Measurements from ENCODE around the gene DHCR24. TPM values are rescaled to one million over a fixed set of nuclear protein-coding genes. Genes with fewer than 3 reads are reported as not detected.
A peak's percentile ranks its signal among the peaks of the same experiment; 100 is the strongest.

DHCR24 gene
- total RNA-seq, 2 donors from 2014 or later: 27.4 to 78.7 TPM

DNA sequence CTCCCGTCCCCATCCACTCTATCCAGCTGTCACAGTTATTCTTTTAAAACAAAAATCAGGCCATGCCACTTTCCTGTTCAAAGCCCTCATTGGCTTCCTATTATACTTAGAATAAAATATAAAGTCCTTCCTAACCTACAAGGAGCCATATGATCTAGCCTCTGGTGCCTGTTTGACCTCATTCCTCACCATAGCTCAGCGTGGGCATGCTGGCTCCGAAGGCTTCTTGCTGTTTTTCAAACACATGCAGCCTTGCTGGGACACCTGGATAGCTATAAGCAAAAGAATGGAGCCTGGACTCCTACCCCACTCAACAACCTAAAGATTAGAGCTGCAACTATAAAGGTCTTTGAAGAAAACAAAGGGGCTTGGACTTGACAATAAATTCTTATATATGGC is 23.7 kb downstream of the DHCR24 start:
- Mint-ChIP-seq H3K27ac (no peak overlapping the region), H3K36me3 (ENCODE audit: low read depth) (peaks cover 78% of the 10 kb centered on the region)

DNA sequence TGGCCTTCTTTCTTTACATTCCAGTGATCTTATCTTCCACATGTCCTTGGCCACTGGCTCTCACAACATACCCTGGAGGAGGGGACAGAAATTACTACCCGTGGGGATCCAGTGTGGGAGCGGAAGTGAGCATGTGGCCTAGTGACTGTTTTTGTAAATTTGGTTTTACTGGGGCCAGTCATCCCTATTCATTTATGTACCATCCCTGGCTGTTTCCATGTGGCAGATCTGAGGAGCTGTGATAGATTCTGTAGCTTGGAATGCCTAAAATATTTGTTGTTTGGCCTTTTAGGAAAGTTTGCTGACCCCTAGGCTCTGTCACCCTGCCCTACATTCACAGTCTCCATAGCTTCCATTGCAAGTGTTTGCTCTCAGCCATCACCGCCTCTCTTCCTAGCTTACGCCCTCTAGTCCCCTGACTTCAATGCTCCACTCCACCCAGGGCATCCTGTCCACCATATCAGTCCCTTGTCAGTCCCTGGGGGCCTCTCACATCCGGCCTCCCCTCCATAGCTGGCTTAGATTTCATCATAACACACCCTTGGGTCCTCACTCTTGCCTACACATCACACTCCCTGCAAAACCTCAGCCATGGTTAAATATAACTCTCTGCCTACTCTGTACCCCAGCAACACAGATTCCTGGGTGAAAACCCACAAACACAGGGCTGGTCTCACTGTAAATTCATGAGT is 25.8 kb downstream of the DHCR24 start:
- Mint-ChIP-seq H3K4me3 (no peak overlapping the region), H3K4me1 (no peaks in the 10 kb centered on the region), H3K27me3 (no peaks in the 10 kb centered on the region), H3K9me3 (no peaks in the 10 kb centered on the region), H3K27ac (peak overlapping the region; percentile 26), H3K36me3 (ENCODE audit: low read depth) (peaks cover 69% of the 10 kb centered on the region)
- ATAC-seq (replicated peaks): no peak

More for the DNA sequence above, 23.7 kb downstream of the DHCR24 start:
- Mint-ChIP-seq H3K4me1 (no peaks in the 10 kb centered on the region), H3K9me3 (no peaks in the 10 kb centered on the region), H3K4me3 (no peak overlapping the region), H3K27me3 (no peaks in the 10 kb centered on the region)
- ATAC-seq (replicated peaks): no peak

DNA sequence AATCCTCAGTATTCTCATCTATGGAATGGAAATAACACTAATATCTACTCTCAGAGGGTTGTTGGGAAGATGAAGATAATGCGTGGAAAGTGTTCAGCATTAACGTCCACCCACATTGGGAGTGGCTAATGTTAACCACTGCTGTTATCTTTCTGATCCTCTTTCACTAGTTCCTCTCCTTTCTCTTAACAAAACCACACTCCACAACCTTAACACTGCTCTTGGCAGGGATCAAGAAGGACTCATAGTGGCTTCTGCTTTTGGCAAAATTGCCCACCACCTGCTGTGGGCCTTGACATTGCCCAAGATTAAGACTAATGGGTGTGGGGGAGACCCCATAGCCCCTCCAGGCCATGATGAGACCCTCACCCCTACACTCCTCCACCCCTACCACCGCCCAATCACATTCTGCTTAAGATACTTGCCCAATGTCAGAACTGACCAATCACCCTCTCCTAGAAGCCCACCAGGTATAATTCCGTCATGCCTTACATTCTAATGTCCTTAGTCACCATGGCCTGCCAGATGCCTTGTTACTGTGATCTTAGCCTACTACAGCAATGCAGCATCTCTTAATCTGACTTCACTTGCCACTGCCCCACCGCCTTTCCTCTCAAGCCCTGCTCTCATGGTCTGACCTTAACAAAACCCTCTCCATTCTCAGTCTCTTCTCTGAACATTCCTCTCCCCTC is 27.1 kb downstream of the DHCR24 start:
- Mint-ChIP-seq H3K27ac (peak overlapping the region; percentile 2), H3K36me3 (ENCODE audit: low read depth) (peaks cover 65% of the 10 kb centered on the region)
- ATAC-seq (replicated peaks): no peak

DNA sequence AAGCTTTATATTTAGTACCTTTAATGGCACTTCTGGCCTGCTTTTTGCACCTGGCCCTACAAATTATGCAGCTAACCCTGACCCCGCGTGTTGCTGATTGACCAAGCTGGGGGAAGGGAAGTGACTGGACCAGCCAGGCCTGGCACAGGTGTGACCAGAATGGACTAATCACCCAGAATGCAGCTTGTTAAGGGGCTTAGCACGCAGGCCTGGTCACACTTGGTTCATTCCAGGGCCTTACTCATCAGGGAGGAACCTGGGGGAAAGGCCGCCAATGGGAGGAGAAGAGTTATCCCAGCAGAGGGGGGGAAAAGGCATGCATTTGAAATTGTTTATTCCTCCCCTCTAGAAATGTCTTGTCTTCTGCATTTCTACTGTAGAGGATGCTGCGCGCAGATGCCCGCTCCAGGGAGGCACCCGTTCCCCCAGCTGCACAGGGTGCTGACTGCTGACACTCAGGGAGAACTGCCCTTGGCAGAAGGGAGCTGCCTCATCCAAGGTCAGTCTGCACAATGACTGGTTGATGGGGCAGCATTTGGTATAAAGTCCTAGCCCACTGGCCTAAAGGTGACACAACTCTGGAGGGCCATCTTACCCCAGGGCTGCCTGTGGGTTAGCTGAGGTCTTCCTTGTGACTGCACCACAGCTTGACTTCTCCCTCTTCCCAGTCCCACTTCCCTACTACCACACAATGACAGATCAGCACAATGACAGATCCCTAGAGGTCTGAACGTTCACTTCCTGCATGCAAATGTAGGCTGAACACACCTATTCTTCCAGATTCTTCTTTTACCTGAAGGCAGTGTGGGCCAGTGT is 29.0 kb downstream of the DHCR24 start:
- no peak overlapping the region for H3K4me3 Mint-ChIP-seq
- no peaks in the 10 kb centered on the region for H3K9me3 Mint-ChIP-seq
- ATAC-seq (replicated peaks): no peak
- no peaks in the 10 kb centered on the region for H3K4me1 Mint-ChIP-seq
- peaks cover 66% of the 10 kb centered on the region for H3K36me3 Mint-ChIP-seq (ENCODE audit: low read depth)
- no peaks in the 10 kb centered on the region for H3K27me3 Mint-ChIP-seq
- H3K27ac Mint-ChIP-seq: no peak overlapping the region

More for the DNA sequence above, 27.1 kb downstream of the DHCR24 start:
- Mint-ChIP-seq H3K27me3 (no peaks in the 10 kb centered on the region), H3K4me1 (no peaks in the 10 kb centered on the region), H3K4me3 (no peak overlapping the region), H3K9me3 (no peaks in the 10 kb centered on the region)

DNA sequence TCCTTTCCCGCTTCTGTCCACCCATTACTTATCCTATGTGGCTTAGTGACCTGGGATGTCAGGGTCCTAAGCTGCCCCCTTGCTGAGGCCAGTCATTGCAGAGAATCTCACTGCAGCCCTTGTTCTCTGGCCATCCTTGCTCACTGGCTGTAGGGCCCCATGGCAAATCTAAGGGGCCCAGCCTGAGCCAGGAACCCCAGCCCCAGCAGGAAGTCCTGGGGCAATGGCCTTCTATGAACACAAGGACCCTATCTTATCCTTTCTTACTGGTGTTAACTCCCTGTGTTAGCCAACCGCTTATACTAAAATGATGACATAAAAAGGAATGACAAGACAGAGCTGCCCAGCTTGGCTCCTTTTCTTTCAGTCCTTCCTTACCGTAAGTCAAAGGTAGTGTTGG is 29.9 kb downstream of the DHCR24 start:
- H3K9me3 Mint-ChIP-seq: no peaks in the 10 kb centered on the region
- H3K36me3 Mint-ChIP-seq (ENCODE audit: low read depth): peaks cover 66% of the 10 kb centered on the region

DNA sequence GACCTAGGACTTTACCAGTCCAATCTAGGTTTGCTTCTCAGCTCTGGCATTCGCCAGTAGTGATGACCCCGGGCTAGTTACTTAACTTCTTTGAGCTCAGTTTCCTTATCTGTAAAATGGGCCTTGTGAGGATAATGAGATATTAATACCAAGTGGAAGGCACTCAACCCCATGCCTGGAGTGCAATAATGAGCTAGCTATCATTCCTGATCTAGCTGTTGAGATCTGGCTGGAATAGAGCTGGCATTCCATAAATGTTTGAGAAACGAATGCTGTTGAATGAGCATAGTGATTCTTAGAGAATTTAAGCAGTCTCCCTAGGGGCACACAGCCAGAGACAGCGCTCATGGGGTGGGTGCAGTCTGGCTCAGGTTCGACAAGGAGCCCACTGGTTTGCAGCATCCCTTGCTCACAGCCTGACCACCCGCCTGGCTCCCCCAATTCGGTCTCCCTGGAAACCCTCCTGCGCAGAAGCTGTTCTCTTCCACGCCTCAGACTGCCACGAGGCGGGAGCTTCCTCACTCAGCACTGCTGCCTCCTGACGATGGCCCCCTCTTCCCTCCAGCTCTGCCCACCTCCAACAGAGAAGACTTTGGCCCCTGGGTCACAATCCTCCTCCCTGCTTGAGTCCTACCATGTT is 32.5 kb downstream of the DHCR24 start:
- ATAC-seq (replicated peaks): no peak
- Mint-ChIP-seq H3K27ac (no peak overlapping the region), H3K27me3 (no peaks in the 10 kb centered on the region), H3K4me1 (no peaks in the 10 kb centered on the region), H3K36me3 (ENCODE audit: low read depth) (peaks cover 58% of the 10 kb centered on the region), H3K9me3 (no peaks in the 10 kb centered on the region), H3K4me3 (no peak overlapping the region)

More for the DNA sequence above, 29.9 kb downstream of the DHCR24 start:
- Mint-ChIP-seq H3K4me3 (no peak overlapping the region), H3K4me1 (no peaks in the 10 kb centered on the region), H3K27me3 (no peaks in the 10 kb centered on the region), H3K27ac (no peak overlapping the region)
- ATAC-seq (replicated peaks): no peak

DNA sequence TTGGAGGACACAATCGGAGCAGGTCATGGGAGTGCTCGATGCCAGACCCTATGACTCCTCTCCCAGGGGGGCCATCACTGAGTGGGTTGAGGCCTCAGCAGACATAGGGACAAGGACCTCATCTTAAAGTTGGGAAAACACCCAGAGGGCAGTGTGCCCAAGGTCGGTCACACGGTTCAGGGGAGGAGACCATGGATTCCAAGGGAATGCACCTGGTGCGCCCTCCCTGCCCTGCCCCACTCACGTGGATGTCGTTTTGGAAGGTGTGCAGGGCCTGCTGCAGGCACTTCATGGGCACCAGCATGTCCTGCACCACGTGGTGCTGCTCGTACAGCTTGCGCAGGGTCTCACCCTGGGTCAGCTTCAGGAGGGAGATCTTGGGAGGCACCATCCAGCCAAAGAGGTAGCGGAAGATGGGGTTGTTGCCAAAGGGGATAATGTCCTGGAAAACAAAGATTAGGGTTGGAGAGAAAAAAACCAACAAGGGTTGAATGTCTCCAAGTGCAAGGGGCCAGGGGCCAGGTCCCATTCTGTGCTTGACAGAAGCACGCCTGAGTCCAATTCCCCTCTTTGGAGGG is 33.1 kb downstream of the DHCR24 start:
- Mint-ChIP-seq H3K4me1 (no peaks in the 10 kb centered on the region), H3K27me3 (no peaks in the 10 kb centered on the region), H3K4me3 (no peak overlapping the region), H3K36me3 (ENCODE audit: low read depth) (peaks cover 62% of the 10 kb centered on the region), H3K9me3 (no peaks in the 10 kb centered on the region), H3K27ac (no peak overlapping the region)
- ATAC-seq (replicated peaks): no peak

DNA sequence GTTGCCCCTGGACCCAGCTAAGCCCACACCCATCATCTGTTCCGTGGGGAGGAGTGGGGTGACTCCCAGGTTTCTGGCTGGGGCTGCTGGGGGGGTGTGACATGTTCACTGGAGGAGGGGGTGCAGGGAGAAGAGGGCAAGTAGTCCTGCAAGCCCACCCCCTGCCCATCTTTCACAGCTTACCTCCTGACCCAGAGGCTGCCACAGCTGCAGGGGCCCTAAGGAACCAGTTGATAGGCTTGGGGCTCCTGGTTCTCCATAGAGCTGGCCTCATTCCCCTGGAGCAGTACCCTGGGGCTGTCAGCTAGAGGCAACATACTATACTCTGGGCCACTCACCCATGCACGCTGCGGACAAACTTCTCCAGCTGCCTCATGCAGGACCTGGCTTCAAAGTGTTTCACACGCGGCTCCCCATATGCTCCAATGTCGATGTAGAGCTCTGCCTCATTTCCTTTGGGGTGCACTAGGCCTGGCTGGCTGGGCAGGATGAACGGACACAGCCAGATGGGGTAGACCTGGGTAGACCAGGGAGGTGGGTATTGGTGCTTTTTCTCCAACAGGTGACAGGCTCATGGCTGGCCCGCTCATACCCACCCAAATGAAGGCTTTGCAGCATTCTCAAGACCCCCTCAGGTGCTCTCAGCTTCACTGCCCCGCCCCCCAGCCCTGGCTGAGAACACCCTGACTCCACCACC is 33.8 kb downstream of the DHCR24 start:
- peaks cover 64% of the 10 kb centered on the region for H3K36me3 Mint-ChIP-seq (ENCODE audit: low read depth)
- no peaks in the 10 kb centered on the region for H3K9me3 Mint-ChIP-seq
- H3K27me3 Mint-ChIP-seq: no peaks in the 10 kb centered on the region
- ATAC-seq (replicated peaks): no peak
- no peaks in the 10 kb centered on the region for H3K4me1 Mint-ChIP-seq
- H3K27ac Mint-ChIP-seq: no peak overlapping the region
- no peak overlapping the region for H3K4me3 Mint-ChIP-seq

DNA sequence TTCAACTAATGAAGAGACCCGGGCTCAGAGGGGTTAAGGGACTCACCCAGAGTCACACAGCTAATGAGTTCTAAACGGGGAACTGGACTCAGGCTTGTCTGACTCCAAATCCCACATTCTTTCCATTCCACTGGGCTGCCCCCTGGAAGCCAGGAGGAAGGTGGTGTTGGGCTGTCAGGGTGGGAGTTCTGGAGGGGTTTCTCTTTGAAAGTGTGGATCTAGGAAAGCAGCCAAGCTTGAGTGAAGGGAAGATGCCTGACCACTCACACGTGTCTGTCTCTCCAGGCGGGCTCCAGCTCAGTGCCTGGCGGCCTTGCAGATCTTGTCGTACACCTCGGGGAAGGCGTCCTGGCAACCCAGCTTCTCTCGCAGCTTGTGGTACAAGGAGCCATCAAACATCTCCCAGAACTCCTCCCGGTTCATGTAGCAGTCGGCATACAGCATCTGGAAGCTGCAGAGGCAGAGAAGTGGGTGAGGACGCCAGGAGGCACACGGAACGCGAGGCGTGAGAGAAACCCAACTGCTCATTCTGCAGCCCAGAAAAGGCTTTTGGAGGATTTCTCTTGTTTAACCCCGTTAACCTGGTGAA is 35.0 kb downstream of the DHCR24 start:
- Mint-ChIP-seq H3K27me3 (no peaks in the 10 kb centered on the region), H3K27ac (no peak overlapping the region), H3K4me3 (no peak overlapping the region), H3K9me3 (no peaks in the 10 kb centered on the region), H3K4me1 (no peaks in the 10 kb centered on the region), H3K36me3 (ENCODE audit: low read depth) (peaks cover 61% of the 10 kb centered on the region)
- ATAC-seq (replicated peaks): no peak

DNA sequence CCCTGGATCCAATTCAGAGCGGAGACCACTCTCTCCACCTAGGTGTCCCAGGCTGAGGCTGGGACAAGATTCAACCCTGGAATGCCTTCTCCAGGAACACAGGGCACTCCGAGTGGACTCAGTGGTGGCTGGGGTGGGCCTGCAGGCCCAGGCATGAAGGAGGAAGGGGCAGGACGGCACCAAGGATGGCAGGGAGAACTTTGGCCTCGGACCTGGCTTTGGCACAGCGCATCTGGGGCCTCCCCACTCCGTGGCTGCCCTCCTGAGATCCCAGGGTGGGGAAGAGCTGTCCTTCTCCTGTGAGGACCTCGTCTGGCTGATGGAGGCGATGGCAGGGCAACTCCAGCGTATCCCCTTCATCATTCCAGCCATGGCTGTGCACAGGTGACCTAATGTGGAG is 35.6 kb downstream of the DHCR24 start:
- no peaks in the 10 kb centered on the region for H3K9me3 Mint-ChIP-seq
- H3K27me3 Mint-ChIP-seq: no peaks in the 10 kb centered on the region
- peaks cover 56% of the 10 kb centered on the region for H3K36me3 Mint-ChIP-seq (ENCODE audit: low read depth)
- no peak for ATAC-seq (replicated peaks)
- H3K4me1 Mint-ChIP-seq: no peaks in the 10 kb centered on the region
- H3K27ac Mint-ChIP-seq: no peak overlapping the region
- no peak overlapping the region for H3K4me3 Mint-ChIP-seq

DNA sequence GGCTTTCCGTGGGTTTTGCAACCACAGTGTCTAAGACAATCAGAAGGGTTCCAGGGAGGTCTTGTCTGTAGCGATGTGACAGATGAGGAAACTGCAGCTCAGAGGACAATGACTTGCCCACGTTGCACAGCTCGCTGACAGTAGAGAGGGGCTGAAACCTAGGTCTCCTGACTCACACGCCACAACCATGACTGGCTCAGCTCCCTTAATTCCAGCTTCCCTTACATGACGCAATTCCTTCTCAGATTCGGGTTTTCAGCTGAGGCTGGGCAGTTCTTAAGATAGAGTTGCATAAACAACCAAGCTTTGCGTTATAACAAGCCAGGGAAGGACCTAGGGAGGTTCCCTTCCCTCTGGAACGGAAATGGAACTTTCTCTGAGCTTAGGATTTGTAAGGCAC is 36.3 kb downstream of the DHCR24 start:
- no peaks in the 10 kb centered on the region for H3K9me3 Mint-ChIP-seq
- ATAC-seq (replicated peaks): no peak
- H3K27me3 Mint-ChIP-seq: no peaks in the 10 kb centered on the region
- no peak overlapping the region for H3K4me3 Mint-ChIP-seq
- peaks cover 50% of the 10 kb centered on the region for H3K36me3 Mint-ChIP-seq (ENCODE audit: low read depth)
- H3K4me1 Mint-ChIP-seq: no peaks in the 10 kb centered on the region
- no peak overlapping the region for H3K27ac Mint-ChIP-seq

DNA sequence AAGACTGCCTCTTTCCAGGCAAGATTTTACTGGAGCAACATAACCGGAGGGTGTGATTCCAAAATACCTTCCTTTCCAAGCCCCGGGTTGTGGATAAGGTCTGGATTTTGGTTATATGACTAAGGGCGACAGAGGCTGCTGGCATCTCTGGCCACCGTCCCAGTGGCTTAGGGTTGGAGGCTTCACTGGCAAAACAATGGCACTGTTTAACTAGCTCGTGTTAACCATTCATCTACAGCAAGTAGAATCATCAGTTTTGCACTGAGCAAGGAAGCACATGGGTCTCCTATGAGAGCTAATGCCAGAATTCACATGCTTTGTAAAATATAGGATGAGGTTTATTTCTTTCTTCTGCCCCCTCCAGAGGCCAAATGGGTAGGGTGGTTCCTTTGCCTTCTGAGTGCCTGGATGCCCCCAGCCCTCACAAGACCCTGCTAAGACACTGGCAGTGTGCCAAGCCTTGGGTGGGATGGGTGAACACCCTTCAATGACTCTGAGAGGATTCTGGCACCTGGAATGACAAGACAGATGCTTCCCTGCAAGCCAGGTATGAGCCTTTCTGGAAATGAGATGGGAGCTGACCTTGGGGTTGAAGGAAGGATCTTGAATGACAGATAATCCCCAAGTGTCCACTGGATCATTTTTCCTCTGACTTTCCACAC is 36.8 kb downstream of the DHCR24 start:
- Mint-ChIP-seq H3K4me3 (no peak overlapping the region), H3K9me3 (no peaks in the 10 kb centered on the region), H3K4me1 (no peaks in the 10 kb centered on the region), H3K36me3 (ENCODE audit: low read depth) (peaks cover 48% of the 10 kb centered on the region), H3K27ac (no peak overlapping the region), H3K27me3 (no peaks in the 10 kb centered on the region)
- no peak for ATAC-seq (replicated peaks)

Data from activated T-helper 17 cell treated with anti-CD3 and anti-CD28 coated beads, Interleukin-2, amount 50 U/mL, for 72 hours (primary cell).